ENCODE results near the gene LSP1.
"Not testable (repeated sequence)": the region's sequence is repeated elsewhere in the genome, so short reads cannot be mapped to it uniquely, and the experiment has no call there.

LSP1 gene

DNA sequence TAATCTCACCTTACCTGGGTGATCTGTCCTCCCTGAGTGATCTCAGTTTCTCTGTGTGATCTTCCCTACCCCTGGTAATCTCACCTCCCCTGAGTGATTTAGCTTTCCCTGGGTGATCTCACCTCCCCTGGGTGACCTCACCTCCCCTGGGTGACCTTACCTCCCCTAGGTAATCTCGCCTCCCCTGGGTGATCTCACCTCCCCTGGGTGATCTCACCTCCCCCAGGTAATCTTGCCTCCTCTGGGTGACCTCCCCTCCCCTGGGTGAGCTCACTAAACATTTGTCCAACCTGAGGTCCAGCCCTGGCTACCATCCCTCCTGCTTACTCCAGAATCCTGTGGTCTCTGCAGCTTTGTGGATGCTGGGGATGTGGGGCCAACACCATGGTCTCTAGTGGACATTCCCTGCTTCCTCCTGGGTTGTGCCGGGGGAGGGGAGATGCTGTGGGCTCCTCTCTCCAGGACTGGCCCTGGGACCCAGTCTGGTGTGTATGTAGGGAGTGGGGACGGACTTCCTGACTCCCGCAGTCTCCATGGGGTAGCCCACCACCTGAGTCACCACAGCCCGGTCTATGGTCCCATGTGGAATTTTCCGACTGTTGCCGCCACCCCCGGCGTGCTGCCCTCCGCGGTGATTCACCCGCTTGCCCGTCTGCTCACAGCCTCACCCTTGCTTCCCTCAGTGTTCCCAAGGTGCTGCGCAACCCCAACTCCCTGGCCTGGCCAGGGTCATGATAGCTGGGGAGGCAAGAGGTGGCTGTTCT, 9.9 kb downstream of the LSP1 start:
- no peak for DNase-seq (ENCODE audit: low read depth in 1 of 2, low spot score in 1 of 2)

DNA sequence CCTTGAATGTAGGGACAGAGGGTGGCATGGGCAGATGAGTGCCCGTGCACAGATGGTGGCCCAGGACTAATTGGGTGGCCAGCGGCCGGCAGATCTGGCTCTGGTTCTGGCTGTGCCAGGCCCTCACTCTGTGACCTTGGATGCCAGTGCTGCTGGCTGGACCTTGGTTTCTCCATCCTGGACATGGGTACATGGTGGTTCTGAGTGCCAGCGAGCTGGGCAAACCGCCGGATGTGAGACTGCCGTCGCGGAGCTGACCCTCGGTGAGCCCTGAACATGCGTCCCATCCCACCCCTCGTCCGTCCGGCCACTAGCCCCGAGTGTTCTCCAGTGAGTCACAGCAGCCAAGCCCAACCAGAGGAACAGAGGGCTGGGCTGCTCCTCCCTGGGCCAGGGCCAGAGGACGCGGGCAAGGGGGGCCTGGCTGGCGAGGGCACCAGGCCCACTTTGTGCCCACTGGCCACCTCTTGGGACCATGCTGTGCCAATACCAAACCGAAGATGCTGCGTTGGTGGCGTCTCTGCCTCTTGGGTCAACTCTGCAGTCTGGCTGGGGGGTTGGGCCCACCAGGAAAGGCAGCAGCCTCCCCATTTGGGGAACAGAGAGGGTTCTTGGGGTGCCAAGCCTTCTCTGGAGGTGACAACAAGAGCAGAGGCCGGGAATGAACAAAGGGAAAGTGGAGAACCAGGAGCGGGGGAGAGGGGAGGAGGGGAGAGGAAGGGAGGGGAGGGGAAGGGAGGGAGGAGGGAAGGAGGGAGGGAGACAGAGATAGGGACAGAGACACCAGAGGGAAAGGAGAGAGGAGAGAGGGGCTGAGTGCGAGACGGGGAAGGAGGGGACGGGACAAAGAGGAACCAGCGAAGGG, 10.7 kb downstream of the LSP1 start:
- DNase-seq (ENCODE audit: low read depth in 1 of 2, low spot score in 1 of 2) = no peak

- DNase-seq (ENCODE audit: low read depth in 1 of 2, low spot score in 1 of 2) = no peak
These were observed 11.3 kb downstream of the LSP1 start for GRCh38 chr11:1864231-1864630.

DNA sequence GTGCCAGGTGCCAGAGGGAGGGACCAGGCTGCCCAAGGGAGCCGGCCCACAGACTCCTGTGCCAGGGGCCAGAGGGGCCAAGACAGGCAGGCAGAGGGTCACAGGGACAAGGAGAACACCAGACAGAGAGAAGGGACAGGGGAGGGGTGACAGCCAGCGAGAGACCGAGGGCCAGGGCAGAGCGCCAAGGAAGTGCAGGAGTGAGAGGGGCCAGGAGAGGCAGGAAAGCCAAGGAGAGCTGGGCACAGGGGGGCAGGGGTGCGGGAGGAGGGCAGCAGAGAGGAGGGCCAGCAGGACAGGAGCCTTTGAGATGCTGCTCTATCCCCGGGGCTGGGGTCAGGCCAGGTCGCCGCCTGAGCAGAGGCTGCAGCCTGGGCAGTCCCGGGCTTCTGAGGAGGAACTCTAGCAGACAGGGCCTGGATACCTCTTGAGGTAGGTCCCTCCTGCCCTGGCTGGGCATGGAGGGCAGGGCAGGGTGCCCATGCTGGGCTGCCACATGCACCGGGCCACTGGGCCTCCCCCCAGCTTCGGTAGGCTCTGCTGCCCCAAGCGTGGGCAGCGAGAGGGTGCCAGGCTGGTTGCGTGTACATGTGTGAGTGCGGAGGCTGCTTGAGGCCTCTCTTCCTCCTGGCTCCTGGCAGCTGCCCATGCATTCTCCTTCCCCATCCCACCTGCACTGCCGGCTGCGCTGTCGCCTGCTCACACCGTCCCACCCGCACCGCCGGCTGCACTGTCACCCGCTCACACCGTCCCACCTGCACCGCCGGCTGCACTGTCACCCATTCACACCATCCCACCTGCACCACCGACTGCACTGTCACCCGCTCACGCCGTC, 12.2 kb downstream of the LSP1 start:
- no peak for DNase-seq (ENCODE audit: low read depth in 1 of 2, low spot score in 1 of 2)

GRCh38 chr11:1866226-1866625, 13.3 kb downstream of the LSP1 start:
- no peak for DNase-seq (ENCODE audit: low read depth in 1 of 2, low spot score in 1 of 2)

DNA sequence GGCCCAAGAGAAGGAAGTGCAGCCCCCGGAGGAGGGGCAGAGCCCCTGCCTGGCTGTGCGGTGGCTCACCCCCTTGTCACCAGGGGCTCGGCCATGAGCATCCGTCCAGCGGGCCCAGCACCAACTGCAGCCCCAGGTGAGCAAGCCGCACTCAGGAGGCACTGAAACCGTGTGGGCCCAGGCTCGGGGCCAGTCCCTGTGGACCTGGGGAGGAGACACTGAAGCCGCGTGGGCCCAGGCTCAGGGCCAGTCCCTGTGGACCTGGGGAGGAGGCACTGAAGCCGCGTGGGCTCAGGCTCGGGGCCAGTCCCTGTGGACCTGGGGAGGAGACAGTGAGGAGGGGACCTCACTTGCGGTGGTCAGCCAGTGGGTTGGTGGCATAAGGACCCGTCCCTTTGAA, 13.9 kb downstream of the LSP1 start:
- no peak for DNase-seq (ENCODE audit: low read depth in 1 of 2, low spot score in 1 of 2)

- no peak for DNase-seq (ENCODE audit: low read depth in 1 of 2, low spot score in 1 of 2)
These were observed 14.5 kb downstream of the LSP1 start for GRCh38 chr11:1867381-1867780.

GRCh38 chr11:1868056-1868635, 15.3 kb downstream of the LSP1 start:
- DNase-seq (ENCODE audit: low read depth in 1 of 2, low spot score in 1 of 2) = no peak

DNA sequence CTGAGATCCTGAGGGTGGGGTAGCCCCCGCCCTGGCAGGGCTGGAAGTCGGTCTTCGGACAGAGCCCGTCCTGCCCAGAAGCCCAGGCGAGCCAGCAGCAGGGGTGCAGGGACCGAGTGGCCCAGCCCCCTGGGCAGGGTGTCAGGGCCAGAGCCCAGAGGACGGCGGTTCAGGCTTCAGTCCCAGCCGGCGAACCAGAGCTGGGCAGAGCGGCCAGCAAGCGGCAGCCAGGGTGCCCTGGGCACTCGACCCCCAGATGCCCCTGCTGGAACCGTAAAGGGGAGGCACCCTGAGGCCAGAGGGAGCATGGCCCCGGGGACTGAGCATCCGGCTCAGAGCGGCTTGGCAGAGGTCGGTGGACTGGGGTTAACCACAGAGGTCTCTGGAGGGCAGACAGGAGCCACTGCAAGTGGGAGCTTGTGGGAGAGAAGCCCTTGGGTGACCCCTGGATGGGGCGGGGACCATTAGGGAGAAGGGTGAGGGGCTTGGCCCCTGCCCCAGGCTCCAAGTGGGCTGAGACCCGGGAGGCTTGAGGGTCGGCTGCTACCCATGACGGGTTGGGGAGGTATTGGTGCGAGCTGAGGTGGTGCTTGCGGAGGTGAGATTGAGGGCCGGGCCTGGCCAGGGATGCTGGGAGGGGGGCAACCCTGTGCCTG, 15.9 kb downstream of the LSP1 start:
- no peak for DNase-seq (ENCODE audit: low read depth in 1 of 2, low spot score in 1 of 2)

DNA sequence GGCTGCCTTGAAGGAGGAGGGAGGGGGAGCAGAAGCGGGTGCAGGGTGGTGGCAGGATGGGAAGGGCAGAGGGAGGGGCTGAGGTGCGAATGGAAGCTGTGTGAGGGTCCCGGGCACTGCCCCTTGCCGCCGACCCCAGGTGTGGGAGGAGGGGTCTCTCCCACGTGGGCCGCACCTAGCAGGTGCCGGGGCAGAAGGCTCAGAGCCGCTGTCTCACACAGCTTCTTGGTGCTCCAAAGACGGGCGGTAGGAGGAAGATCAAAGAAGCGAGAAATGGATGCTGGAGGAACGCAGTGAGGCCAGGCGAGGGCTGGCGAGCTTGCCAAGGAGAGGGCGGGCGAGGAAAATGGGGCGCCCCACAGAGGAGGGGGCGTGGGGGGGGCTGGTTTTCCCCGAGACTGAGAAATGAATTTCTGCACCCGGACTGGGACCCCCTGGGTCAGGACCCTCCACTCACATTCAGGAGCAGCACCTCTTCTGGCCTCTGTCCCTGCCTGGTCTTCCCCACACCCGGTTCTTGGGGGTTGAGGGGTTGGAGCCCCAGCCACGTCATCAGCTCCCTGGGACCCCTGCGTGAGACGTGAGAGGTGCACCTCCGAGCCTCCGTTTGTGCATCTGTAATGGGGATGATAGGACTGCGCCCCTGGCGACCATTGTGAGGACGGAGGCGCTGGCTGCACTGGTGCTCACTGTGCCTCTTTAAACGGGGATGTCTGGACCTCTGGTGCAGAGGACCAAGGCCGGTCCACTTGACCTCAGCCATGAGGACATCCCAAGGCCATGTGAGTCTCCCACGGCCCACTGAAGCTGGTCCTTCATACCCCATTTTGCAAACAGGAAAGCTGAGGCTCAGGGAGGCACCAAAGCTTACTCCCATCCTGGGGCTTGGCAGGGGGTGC, 16.8 kb downstream of the LSP1 start:
- no peak for DNase-seq (ENCODE audit: low read depth in 1 of 2, low spot score in 1 of 2)

DNA sequence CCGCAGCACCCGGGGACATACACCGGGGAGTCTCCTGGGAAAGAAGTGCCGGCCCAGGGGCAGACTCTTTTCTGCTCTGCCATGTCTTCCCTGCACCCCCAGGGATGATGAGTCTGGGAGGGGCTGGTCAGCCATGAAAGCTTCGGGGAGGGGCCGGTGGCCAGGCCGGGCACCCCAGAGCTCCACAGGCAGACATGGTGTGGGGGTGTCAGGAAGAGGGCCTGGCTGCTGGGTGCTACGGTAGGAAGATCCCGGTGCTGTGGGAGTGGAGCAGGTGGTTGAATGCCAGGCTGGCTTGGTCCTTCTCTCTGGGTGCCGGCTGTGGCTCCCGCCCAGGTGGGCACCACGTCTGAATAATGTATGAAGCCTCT, 17.4 kb downstream of the LSP1 start:
- no peak for DNase-seq (ENCODE audit: low read depth in 1 of 2, low spot score in 1 of 2)

- DNase-seq (ENCODE audit: low read depth in 1 of 2, low spot score in 1 of 2) = peak; percentile 29 to 37
These were observed 18.0 kb downstream of the LSP1 start for GRCh38 chr11:1870721-1871466.

DNA sequence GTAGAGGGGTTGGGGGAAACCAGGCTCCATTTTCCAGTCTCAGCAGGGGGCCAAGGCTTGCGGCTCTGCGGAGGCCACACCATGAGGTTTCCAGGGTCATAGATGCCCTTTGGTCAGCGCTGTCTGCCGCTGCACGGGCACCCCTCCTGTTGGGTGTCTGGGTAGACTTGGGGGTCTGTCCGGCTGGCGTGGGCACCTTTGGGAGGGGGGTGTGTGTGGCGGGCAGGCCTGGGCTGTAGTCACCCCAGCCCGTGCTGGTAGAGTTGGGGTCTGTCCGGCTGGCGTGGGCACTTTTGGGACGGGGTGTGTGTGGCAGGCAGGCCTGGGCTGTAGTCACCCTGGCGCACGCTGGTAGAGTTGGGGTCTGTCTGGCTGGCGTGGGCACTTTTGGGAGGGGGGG, 18.6 kb downstream of the LSP1 start:
- DNase-seq (ENCODE audit: low read depth in 1 of 2, low spot score in 1 of 2) = no peak

DNA sequence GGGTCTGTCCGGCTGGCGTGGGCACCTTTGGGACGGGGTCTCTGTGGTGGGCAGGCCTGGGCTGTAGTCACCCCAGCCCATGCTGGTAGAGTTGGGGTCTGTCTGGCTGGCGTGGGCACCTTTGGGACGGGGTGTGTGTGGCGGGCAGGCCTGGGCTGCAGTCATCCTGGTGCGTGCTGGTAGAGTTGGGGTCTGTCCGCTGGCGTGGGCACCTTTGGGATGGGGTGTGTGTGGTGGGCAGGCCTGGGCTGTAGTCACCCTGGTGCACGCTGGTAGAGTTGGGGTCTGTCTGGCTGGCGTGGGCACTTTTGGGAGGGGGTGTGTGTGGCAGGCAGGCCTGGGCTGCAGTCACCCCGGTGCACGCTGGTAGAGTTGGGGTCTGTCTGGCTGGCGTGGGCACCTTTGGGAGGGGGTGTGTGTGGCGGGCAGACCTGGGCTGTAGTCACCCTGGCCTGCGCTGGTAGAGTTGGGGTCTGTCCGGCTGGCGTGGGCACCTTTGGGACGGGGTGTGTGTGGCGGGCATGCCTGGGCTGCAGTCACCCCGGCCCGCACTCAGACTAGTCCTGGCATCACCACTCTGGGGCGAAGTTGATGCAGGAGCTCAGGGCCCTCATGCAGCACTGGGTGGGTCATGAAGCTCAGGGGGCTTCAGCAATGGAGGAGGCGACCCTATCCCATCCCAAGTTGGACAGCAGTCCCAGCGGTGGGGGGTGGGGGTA, 19.5 kb downstream of the LSP1 start:
- DNase-seq (ENCODE audit: low read depth in 1 of 2, low spot score in 1 of 2) = no peak

DNA sequence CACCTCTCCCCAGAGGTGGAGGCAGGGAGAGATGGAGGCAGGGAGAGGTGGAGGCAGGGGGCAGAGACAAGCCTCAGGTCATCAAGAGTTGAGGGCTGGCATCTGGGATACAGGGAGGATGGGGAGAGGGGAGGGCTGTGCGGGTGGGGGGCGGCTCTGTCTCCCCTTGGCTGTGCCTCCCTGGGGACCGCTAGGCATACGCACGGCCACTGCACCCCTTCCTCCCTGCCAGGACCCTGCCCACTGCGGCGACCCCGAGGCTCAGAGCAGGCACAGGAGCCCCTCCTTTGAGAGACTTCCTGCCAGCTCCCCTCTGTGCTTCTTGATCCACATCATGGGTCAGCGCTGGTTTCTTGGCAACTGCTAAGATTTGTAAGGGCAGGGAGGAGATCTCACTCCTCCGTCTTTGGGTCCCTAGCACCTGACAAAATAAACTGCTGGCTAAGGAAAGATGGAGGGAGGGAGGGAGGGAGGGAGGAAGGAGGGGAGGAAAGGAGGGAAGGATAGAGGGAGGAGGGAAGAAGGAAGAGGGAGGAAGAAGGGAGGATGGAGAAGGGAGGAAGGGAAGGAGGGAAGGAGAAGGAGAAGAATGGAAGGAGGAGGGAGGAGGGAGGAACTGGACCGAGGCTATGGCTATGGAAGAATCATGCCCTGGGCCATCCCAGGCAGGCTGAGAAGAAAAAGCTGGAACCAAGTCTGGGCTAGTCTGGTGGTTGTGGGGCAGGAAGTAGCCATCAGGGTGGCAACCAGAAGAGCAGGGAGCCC, 20.3 kb downstream of the LSP1 start:
- DNase-seq (ENCODE audit: low read depth in 1 of 2, low spot score in 1 of 2) = no peak

- DNase-seq (ENCODE audit: low read depth in 1 of 2, low spot score in 1 of 2) = not testable (repeated sequence)
These were observed 20.9 kb downstream of the LSP1 start for GRCh38 chr11:1873813-1874150.

- DNase-seq (ENCODE audit: low read depth in 1 of 2, low spot score in 1 of 2) = not testable (repeated sequence)
These were observed 21.7 kb downstream of the LSP1 start for GRCh38 chr11:1874441-1875092.
